Nucleus accumbens (tissue), 56 donors: ENCODE data around the gene NEURL3.
"Not testable (repeated sequence)": the region's sequence is repeated elsewhere in the genome, so short reads cannot be mapped to it uniquely, and the experiment has no call there.

Source experiments
- DNase-seq, 56 donors: peaks; one replicate each; lab custom pipeline; 2025; lab: John Stamatoyannopoulos, UW

NEURL3 gene

GRCh38 chr2:96510931-96511595 is 5.9 kb upstream of the NEURL3 start:
- DNase-seq = no peak

GRCh38 chr2:96509847-96510230 is 4.7 kb upstream of the NEURL3 start:
- DNase-seq = no peak

- DNase-seq = peak in 51 of 56 donors; percentile 21 to 89 (median 66)
Observed at GRCh38 chr2:96509114-96509846, 4.1 kb upstream of the NEURL3 start.

- DNase-seq = no peak
Observed at GRCh38 chr2:96508521-96509113, 3.5 kb upstream of the NEURL3 start.

GRCh38 chr2:96507957-96508520 is 2.9 kb upstream of the NEURL3 start:
- peak in 40 of 56 donors; percentile 15 to 79 (median 43) for DNase-seq

- no peak for DNase-seq
Observed at GRCh38 chr2:96506907-96507240, 1.7 kb upstream of the NEURL3 start.

- no peak for DNase-seq
Observed at GRCh38 chr2:96506016-96506906, 1.1 kb upstream of the NEURL3 start.

- no peak for DNase-seq
Observed at GRCh38 chr2:96503637-96504243, 1.4 kb downstream of the NEURL3 start.

- no peak for DNase-seq
Observed at GRCh38 chr2:96502891-96503636, 2.1 kb downstream of the NEURL3 start.

GRCh38 chr2:96501886-96502810 is 3.0 kb downstream of the NEURL3 start:
- no peak for DNase-seq

GRCh38 chr2:96501471-96501874 is 3.7 kb downstream of the NEURL3 start:
- DNase-seq = no peak

GRCh38 chr2:96500385-96501066 is 4.6 kb downstream of the NEURL3 start:
- no peak for DNase-seq

GRCh38 chr2:96499061-96499960 is 5.8 kb downstream of the NEURL3 start:
- no peak for DNase-seq

GRCh38 chr2:96498611-96499010 is 6.5 kb downstream of the NEURL3 start:
- not testable (repeated sequence) for DNase-seq

- DNase-seq = no peak
Observed at GRCh38 chr2:96498021-96498431, 7.1 kb downstream of the NEURL3 start.

GRCh38 chr2:96495982-96496629 is 9.1 kb downstream of the NEURL3 start:
- DNase-seq = no peak
